Lung microvascular endothelial cell (primary cell): ENCODE measurements around the gene CCDC197. TPM values are rescaled to one million over a fixed set of nuclear protein-coding genes. Genes with fewer than 3 reads are reported as not detected.

Experiments used
- DNase-seq, 2 donors: peaks; one replicate each; pipeline versions ENCODE4 v3.0.0 to v3.0.0-alpha.2; 2010; ENCODE audit warnings: low read depth in 2 of 2
- total RNA-seq: library from RNA; depleted of rRNA; stranded (reverse); fragments of >200 nt; gene quantifications from 2 replicates; pipeline ENCODE4 v1.2.1, GENCODE V29; 2014

Gene CCDC197
- total RNA-seq, 1 donor from 2014 or later: not detected

DNA sequence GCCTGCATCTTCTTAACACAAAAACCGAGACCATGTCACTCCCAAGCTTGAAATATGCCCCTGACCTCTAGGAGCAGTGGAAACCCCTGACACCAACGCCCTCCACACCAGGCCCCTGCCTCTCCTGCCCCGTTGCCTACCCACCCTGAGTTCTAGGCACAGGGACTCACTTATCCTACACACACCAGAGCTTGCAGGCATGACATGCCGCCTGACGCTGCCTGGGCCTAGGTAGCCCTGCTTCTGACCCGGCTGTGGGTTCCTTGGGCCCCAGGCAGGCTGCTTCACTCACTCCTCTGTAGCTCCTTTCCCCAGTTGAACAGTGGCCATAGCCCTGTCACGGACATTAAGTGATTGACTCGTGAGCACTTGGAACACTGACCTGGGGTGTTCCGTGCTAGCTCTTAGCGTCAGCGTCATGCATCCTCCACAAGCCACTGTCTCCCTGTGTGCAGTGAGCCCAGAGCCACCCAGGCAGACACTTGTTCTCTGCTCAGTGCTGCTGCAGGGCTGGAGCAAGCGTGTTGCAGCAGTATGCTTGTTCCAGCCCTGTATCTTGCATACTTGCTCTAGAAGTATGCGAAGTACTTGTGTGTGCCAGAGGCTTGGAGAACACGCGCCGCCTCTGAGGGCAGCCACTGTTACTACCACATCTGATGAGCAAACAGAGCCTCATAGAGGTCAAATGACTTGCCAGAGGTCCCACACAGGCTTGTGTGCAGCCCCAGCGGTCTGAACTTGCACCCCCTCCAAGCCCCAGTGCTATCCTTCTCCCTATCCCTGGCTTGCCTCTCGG is 44.6 kb downstream of the CCDC197 start:
- no peak for DNase-seq

DNA sequence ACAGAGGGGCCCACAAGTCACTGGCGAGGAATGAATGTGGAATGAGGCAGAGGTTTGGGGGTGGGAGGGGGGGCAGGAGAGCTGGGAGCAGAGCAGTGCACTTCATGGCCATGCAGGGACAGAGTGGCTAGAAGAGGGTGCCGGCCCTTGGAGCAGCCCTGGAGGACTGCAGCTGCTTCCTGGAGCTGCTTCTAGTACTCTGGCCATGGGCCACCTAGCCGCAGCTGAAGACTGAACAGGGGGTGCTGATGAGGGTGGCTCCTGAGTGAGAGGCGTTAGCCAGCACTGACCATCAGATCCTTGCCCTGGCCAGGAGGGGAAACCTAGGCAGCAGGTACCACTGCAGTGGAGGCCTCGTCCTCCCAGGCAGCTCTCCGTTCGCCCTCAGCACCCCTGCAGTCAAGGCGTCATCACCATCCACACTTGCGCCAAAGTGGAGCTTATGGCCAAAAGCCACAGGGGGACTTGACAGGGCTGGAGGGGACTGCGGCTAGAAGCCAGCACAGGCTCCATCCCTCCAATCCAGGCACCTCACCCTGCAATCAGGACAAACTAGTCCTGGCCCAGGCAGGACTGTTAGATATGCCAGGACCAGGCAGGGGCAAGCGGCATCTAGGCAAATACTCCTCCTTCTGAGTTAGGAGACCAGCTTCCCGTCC is 45.5 kb downstream of the CCDC197 start:
- DNase-seq: no peak

DNA sequence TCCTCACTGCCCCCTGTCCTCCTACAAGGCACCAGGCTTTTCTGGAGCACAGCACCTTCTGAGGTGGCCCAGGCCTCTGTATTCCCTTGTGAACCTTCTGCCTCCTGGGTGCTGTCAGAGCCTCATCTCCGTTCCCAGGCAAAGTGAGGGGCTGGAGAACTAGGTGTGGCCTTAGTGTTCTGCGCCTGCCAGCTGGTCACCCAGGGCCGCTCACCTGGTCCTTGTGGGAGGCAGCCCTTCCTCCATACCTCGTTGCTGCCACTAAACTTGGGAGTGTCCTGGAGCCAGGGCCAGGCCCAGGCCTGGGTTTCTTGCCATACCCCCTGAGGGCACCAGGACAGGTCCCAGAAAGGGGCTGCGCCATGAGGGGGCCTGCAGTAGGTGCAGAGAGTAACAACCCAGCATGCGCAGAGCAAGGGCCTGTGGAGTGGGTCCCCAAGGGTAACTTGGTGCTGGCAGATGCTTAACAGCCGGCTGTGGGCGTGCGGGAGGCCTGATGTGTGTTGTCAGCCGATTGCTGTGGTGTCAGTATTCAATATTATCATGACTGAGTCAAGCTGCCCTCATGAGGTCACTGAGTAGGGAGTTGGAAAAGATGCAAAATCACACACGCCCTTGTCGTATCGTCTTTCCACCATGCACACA is 46.1 kb downstream of the CCDC197 start:
- no peak for DNase-seq

DNA sequence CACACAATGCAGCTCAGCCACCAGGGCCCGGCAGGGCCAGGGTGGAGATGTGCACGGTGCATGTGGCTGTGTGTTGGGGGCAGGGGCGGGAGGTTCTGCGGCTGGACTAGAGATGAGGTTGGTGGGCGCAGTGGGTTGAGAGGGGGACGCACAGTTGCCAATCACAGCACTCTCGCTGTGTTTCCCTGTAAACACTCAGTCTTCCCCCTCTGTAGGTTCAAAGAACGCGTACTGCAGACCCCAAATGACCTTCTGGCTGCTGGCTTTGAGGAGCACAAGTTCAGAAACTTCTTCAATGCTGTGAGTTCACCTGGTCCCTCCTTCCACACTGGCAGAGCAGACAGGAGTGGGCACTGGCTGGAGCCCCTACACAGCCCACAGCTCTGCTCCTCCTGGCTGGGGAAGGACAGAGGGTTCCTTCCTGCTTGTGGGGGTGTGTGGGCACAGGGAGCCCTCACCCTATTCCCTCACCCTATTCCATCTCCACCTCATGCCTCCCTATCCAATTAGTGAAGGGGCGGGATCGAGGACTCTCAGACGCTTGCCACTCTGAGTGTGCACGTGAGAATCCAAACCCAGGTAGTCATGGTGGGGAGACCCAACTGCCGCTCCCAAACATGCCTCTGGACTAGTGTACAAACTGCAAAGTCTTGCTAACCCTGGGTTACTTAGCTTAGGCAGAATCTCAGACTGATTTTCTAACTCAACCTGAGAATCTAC is 46.8 kb downstream of the CCDC197 start:
- no peak for DNase-seq

DNA sequence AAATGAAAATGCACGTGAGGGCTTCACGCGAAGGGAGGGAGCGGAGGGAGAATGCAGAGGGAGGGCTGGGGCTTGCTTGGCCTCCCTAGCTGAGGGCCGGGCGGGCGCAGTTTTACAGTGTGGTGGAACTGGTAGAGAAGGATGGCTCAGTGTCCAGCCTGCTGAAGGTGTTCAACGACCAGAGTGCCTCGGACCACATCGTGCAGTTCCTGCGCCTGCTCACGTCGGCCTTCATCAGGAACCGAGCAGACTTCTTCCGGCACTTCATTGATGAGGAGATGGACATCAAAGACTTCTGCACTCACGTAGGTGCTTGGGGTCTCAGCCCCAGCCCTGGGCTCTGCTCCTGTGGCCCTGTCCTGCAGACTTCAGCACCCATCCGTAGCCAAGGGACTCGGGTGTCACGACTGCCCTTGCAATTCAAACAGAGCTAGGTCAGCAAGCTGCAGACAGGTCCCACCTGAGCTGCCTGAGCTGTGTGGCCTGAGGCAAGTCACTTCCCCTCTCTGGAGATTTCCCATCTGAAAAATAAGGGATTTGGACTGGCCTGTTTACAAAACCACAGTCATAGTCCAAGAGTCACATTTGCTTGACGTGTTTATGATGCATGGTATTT is 47.5 kb downstream of the CCDC197 start:
- no peak for DNase-seq

DNA sequence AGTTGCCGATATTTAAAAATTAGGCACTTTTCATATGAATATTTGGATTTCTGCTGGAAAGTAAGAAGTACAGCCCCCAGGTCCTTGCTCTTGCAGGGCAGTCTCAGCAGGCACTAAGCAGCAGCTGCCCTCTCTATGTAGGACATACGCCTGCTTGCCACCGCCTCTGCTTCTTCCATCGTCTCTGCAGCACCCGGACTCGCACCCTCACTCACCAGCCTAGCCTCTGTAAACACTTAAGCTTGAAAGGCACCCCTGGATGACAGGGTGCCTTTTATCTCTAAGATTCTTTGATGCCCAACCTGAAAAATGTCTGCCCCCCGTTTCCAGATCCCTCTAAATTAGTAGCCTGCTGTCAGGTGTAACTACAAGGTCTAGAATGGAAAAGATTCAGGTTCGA is 48.0 kb downstream of the CCDC197 start:
- DNase-seq: no peak

DNA sequence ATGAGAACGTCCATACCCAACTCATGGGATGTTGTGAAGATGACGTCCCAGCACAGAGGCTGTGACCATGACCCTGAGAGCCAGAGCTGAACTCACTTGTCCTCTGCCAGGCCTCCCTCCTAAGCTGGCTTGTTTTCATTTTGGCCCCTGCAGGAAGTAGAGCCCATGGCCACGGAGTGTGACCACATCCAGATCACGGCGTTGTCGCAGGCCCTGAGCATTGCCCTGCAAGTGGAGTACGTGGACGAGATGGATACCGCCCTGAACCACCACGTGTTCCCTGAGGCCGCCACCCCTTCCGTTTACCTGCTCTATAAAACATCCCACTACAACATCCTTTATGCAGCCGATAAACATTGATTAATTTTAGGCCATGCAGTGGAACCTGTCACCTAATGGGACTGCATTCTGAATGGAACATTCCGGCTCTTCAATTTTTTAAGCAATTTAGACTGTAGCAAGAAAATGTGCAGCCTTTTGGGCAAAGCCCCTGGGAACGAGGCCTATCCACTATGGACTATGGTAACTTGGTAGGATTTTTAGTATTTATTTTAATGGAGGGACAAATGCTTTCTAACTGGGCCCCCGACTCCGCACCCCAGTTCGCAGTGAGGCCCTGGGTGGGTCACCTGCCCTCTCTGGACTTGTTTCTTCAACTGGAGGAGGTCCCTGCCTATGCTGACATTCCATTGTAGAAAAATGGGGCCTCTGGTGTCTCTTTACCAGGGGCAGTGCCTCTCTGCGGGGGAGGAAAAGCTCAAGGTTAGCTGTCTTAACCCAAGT is 48.7 kb downstream of the CCDC197 start:
- DNase-seq: no peak

DNA sequence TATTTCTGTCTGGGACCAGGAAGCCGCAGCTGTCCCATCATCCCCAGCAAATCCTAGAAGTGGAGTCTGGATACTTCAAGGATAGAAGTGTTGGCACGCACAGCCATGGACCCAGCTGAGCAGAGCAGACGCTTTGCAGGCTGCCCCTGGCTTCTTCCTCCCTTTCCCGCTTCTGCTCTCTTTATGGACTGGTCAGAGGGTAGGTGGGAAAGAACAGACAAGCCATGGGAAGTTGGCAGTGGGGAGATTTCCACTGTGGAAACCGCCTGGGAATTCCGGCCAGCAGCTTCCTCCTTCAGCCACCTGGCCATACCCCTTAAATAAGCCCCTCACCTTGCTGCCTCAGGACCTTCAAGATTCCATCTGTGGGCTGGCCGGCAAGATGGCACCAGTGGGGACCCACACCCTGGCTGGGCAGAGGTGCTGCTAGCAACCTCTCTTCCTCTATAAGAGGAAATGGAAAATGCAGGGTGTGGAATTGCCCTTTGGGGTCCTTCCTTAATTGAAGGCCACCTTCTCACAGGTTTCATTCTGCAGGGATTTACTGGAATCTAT is 49.7 kb downstream of the CCDC197 start:
- no peak for DNase-seq

DNA sequence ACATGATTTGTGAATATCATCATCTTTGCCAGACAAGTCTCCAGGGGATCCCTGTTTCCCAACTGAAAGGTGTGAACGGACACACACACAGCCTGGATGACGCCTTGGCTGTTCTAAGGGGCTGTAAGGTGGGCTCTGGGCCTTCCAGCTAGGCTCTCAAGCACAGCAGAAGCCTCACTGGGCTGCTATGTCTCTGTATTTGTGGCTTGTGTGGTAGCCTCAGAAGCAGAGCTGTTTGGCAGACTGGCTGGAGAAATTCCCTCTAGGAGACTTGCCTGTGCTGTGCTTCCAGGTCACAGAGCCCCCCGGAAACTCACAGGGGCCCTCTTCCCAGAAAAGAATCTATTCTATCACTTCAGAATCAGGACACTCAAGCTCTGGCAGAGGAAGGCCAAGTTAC is 50.5 kb downstream of the CCDC197 start:
- no peak for DNase-seq

DNA sequence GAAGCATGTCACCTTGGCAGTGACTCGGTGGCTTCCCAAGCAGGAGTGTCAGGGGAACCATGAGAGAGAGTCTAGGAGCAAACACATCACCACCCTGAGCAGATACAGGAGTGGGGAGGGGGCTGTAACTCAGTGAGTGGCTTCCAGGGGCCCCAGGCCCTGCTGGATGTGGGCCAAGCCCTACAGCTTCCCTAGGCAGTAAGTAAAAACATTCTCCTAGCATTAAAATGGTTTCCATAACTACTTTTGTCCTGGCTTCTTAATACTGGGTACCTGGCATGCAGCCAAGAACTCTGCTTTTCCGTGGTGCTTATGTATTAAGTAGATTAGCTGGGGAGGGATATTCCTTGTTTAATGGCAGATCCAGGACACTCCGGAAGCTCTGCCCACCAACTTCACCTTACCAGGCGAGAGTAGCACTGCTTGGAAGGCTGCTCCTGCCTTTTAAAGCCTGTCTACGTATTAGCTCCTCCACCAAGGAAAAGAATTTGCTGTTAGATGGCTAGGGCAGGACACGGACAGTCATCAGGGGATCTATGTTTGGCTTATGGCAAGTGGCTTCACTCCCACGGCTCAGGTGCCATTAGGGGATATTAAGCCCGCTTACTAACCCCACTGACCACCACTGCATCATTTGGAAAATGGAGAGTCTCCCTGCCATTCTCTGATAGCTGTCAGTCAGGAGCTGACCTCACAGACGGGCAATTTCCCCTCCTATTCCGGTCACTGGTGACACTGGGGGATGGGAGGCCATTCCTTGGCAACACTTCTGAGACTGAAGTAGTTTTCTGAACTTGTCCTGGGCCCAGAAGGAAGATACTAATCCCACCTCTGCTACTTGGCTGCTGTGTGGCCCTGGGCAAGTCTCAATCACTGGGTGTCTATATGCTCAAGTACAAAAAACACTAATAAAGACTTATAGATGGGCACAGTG is 51.9 kb downstream of the CCDC197 start:
- no peak for DNase-seq

DNA sequence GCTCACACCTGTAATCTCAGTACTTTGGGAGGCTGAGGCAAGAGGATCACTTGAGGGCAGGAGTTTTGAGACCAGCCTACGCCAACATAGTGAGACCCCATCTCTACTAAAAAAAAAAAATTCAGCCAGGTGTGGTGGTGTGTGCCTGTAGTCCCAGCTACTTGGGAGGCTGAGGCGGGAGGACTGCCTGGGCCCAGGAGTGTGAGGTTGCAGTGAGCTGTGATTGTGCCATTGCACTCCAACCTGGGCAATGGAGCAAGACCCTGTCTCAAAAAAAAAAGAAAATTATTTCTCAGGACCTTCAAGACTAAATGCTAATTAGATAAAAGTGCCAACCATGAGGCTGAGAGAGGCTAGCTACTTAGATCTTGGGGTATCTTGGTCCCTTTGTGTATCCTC is 52.5 kb downstream of the CCDC197 start:
- DNase-seq: no peak

DNA sequence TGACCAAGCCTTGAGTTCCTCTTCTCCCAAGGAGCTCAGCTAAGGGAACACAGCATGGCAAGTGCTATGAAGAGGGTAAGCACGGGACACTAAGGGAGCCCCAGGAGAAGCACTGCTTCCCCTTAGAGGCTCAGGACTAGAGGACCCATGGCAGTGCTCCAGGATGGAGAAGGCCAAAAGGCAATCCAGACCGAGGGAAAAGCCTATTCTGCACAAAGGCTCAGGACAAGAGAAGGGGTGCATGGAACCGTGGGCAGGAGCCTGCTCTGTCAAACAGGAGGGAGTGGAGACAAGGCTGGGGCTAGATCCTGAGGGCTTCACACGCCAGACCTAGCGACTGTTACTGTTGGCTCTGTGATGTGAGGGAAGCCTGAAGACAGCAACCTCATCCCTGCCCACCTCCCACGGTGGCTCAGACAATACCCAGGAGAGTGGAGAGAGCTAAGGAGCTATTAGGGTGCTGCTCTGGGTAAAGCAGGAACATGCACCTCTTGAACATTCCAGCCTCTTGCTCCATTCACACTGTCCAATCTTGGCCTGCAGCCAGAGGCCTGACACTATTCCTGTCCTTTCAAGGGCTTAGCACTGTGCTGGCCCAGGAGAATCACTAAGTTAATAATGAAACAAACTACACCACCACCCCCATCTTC is 53.3 kb downstream of the CCDC197 start:
- no peak for DNase-seq

DNA sequence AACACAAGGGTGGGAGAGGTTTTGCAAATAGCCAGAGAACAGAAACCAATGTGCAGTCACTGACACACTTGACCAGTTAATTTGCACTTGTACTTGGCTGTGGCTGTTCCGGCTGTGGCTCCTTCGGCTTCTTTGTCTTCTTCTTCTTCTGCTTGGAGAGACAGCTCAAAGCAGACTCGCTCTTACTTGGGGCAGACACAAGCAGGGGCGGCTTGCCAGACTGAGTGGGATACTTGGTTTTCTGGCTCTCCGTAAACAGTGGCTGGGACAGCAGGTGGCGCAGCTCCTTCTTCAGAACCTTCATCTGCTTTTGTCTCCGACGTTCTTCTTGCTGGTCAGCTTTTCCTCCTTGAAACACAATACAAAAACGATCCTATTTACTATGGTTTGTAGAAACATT is 54.0 kb downstream of the CCDC197 start:
- peak; percentile 29 to 65 for DNase-seq

DNA sequence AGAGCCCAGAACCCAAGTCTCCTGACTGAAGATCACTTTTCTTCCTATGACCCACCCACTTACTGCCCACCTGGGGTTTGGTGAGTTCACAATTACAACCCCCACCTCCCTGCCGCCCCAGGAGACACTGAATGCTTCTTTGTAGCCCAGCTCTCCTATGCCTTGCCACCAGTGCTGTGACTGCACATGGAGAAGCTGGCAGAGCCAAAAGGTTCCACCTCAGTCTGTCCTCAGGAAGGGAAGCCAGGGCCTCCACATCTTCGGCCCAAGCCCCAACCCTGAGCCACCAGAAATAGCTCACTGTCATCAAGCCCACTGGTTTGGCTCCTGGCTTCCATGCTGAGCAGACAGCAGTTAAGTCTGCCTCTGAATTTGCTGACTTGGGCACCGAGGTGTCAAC is 54.7 kb downstream of the CCDC197 start:
- DNase-seq: no peak

DNA sequence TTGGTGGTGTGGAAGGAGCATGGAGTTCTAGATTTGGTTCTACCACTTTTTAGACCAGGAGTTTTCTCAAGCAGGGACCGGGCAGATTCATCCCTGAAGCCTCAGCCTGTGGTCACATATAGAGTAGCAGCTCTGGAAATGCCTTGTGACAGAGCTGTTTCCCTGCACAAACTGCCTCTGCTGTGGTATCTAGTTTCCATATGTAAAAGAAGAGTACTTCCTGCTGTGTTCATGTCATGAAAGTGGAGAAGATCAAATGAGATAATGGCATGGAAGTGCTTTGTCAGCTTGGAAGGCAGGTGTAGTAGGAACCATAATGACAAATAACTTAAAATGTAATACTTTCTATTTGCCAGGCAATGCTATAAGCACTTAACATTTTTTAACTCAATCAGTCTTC is 55.1 kb downstream of the CCDC197 start:
- DNase-seq: no peak

DNA sequence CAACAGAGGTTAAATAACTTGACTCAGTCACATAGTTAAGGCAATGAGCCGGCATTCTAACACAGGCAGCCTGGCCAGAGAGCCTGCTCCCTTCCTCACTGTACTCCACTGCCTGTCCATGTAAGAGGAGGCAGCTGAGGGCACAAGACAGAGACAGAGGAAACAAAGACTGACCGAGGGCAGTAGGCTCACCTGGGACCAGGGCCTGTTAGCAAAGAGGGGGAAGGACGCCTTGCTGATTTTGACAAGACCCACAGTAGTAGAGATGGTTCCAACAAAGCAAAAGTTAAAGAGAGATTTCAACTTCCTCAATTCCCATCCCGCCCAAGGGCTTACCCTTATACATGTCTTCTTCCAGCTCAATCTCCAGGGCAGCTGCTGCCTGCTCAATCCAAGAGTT is 55.6 kb downstream of the CCDC197 start:
- no peak for DNase-seq

DNA sequence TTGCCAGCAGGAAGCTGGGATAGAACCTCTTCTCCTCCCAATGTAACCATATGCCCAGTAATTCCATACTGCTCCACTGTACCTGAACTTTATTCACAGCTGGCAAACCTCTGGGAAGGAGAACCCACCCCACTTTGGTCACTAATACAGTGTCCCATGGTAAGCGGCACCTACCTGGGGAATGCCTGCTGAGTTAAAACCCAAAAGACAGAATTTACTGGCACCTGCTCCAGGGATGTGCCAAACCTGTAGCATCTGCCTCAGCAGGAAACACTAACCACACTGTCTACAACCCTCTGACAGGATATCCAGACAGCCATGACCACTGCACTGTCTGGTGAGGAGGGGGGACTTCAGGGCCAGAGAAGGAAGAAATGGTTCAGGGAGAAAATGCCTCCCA is 57.3 kb downstream of the CCDC197 start:
- no peak for DNase-seq

DNA sequence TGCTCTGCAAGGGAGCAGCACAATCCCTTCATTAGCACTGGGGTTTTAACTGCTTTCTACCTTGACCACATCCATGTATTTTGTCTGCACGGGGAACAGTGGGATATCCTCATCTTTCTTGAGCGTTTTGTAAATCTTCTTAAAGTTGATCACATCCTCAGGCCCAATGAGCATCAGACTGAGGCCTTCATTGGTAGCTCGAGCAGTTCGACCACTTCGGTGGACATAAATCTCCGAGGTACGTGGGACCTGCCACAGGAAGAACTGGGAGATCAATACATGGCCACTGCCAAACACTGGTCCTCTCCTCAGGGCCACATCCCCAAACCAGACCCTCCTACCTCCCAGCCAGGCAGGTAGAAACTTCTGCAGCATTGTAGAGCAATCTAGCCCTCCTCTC is 57.8 kb downstream of the CCDC197 start:
- no peak for DNase-seq
